ENCODE data around the gene ROMO1.
"Not testable (repeated sequence)": the region's sequence is repeated elsewhere in the genome, so short reads cannot be mapped to it uniquely, and the experiment has no call there.

DNA sequence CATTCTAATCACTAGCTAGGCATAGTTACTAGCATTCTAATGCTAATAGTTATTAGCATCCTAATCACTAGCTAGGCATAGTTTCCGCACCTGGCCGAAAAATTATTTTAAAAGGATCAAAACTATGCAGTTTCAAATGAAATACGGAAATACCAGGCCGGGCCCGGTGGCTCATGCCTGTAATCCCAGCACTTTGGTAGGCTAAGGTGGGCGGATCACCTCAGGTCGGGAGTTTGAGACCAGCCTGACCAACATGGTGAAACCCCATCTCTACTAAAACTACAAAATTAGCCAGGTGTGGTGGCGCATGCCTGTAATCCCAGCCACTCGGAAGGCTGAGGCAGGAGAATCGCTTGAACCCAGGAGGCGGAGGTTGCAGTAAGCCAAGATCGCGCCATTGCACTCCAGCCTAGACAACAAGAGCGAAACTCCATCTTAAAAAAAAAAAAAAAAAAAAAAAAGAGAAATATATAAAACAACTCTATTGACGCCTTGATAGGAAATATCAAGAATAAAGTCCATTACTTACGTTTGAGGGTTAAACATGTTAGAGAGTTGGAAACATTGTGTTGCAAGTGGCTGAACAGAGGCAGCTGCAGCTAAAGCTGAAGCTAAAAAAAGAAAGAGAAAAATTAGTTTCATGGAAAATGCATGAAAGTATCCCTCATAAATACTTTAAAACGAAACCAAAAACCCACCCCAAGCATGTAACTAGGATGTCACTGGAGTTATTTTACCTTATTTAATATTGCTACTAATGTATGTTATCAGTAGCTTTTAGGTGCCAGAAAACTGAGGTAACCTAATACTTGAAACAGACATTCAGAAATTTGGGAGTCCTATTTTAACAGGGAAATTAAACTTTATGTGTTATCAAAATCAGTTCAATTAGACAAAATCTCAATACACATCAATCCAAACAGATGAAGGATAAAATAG, 7.7 kb downstream of the ROMO1 start:
- TF ChIP-seq, protein P1, sequence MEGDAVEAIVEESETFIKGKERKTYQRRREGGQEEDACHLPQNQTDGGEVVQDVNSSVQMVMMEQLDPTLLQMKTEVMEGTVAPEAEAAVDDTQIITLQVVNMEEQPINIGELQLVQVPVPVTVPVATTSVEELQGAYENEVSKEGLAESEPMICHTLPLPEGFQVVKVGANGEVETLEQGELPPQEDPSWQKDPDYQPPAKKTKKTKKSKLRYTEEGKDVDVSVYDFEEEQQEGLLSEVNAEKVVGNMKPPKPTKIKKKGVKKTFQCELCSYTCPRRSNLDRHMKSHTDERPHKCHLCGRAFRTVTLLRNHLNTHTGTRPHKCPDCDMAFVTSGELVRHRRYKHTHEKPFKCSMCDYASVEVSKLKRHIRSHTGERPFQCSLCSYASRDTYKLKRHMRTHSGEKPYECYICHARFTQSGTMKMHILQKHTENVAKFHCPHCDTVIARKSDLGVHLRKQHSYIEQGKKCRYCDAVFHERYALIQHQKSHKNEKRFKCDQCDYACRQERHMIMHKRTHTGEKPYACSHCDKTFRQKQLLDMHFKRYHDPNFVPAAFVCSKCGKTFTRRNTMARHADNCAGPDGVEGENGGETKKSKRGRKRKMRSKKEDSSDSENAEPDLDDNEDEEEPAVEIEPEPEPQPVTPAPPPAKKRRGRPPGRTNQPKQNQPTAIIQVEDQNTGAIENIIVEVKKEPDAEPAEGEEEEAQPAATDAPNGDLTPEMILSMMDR (IDR thresholded peaks at IDR 0.05), result not testable (repeated sequence)
- not testable (repeated sequence) for TF ChIP-seq POLR2A (IDR thresholded peaks at IDR 0.05)

Data from Peyer's patch (tissue), 4 donors.